GM18517 (cell line): ENCODE data around the gene GRK2.

Source experiments
- ATAC-seq: cut with Tn5 transposase; IDR thresholded peaks from one replicate; pipeline ENCODE4 v1.9.1; 2021; ENCODE audit warnings: mild to moderate bottlenecking, moderate library complexity; ENCODE audit not compliant: unreplicated experiment

GRK2 gene

DNA sequence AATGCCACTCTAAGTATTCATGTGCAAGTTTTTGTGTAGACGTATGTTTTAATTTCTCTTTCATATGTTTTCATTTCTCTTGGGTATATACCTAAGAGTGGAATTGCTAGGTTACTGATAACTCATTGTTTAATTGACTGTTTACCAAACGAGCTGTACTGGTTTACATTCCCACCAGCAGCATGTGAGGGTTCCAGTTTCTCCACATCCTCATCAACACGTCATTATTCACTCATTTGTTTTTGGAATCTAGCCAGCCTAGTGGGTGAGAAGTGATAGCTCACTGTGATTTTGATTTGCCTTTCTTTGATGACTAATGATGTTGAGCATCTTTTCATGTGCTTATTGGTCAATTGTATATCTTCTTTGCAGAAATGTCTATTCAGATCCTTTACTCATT lies 26.8 kb downstream of the GRK2 start:
- ATAC-seq: no peak

DNA sequence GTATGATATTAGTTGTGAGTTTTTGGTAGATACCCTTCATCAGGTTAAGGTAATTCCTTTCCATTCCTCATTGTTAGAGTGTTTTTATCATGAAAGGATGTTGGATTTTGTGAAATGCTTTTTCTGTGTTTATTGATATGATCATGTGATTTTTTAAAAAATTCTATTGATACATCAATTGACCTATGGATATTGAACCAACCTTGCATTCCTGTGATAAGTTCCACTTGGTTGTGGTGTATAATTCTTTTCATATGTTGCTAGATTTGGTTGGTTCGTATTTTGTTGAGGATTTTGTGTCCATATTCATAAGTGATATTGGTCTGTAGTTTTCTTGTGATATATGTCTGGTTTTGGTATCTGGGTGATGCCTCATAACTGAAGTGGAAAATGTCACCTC lies 29.6 kb downstream of the GRK2 start:
- no peak for ATAC-seq

DNA sequence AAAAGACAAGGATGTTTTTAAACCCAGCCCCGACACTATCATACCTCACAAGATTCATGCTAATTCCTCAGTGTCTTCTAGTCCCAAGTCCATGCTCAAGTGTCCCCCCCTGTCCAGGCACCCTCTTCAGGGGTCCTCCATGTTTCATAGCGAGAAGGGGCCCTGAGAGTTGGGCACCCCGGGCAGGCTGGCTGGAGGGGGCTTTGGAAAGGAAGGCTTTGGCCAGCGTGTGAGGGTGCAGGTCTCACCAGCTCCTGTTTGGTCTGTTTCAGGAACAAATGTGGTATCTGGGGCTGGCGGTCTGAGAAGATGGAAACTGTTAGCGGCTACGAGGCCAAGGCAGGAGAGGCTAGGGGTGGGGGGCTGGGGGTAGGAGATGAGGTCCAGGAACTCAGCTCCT lies 32.5 kb downstream of the GRK2 start:
- ATAC-seq: no peak

DNA sequence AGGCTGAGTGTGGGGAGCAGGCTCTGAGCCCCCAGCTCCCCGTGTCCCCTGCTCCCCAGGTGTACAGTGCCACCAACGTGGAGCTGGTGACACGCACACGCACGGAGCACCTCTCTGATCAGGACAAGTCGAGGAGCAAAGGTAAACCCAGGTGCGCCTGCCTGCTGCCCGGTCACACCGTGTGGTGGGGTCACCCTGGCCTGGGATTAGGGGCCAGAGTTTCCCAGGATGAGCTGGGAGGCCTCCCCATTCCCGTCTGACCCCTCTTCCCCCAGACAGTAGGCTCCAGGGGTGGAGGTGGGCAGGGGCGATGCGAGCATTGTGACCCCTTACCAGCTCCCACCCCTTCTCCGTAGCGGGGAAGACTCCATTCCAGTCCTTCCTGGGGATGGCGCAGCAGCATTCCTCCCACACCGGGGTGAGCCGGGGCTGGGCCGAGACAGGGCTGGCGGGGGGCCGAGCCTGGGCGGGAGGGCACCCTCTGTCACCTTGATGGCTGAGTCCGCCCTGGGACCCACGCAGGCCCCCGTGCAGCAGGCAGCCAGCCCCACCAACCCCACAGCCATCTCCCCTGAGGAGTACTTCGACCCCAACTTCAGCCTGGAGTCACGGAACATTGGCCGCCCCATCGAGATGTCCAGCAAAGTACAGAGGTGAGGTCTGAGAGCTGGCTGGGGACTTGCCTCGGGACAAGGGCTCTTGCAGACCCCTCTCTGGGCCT lies 33.4 kb downstream of the GRK2 start:
- ATAC-seq: no peak

DNA sequence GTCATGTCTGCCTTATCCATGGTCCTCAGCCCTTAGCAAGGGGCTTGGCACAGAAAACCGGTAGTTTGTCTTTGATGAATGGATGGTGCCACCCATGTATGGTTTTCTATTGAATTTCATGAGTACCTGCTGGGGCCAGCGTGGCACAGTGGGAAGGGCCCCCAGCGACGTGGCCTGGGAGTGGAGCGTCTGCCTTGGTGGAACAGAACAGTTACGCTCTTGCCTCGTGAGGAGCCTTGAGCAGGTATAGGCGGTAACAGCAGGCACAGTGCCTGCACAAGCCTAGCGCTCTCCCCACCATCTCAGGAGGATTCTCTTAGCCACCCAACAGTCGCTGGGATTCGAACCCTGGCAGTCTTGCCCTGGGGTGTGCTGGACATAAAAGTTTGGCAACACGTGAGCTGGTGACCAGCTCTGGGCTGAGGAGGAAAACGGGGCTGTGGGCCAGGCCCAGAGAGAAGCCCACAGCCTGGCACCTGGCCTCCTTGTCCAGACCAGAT lies 34.0 kb downstream of the GRK2 start:
- ATAC-seq: no peak

DNA sequence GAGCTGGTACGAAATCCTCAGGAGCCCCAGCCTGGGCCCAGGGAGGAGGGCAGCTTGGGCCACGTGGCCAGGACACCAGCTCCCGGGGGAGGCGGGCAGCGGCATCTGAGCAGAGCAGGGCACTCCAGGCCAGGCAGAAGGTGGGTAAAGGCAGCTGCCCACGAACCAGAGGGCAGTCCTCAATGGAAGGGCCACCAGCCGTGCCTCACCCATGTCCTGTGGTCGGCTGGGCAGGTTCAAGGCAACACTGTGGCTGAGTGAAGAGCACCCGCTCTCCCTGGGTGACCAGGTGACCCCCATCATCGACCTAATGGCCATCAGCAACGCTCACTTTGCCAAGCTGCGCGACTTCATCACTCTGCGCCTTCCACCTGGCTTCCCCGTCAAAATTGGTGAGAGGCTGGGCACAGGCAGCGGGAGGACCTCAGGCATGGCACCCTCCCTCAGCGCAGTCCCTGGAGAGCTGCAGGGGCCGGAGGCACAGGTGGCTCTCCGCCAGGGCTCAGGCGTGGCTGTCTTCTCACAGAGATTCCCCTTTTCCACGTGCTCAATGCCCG lies 34.6 kb downstream of the GRK2 start:
- no peak for ATAC-seq

DNA sequence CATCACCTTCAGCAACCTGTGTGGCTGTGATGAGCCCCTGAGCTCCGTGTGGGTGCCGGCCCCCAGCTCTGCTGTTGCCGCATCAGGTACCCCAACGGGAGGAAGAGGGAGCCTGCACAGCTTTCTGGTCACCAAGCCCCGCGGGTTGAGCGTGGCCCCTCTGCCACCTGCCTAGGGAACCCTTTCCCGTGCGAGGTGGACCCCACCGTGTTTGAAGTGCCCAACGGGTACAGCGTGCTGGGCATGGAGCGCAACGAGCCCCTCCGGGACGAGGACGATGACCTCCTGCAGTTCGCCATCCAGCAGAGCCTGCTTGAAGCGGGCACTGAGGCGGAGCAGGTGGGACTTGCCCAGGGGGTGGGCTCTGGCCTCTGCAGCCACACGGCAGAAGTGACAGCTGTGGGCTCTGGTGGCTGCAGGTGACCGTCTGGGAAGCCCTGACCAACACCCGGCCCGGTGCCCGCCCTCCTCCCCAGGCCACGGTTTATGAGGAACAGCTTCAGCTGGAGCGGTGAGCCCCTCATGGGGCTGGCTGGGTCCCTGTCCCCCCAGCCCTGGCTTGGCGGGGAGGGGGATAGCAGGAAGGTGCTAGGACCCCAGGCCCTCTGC lies 35.1 kb downstream of the GRK2 start:
- ATAC-seq: no peak

DNA sequence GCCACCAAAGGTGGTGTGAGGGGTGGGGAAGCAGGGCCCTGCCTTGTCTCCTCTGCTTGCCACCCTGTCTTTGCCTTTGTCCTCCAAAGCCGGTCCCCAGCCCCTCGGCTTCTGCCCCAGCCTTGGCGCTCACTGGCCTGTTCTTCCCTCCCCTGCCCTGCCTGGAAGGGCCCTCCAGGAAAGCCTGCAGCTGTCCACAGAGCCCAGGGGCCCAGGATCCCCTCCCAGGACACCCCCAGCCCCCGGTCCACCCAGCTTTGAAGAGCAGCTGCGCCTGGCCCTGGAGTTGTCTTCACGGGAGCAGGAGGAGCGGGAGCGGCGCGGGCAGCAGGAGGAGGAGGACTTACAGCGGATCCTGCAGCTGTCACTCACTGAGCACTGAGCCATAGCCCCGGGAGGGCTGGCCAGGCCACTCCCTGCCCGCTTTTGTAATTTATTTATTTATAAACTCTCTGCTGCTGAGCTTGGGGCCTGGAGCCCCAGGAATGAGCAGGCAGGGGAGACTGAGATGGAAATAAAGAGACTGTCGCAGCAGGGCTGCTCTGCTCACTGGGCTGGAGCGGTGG lies 35.8 kb downstream of the GRK2 start:
- ATAC-seq: no peak

DNA sequence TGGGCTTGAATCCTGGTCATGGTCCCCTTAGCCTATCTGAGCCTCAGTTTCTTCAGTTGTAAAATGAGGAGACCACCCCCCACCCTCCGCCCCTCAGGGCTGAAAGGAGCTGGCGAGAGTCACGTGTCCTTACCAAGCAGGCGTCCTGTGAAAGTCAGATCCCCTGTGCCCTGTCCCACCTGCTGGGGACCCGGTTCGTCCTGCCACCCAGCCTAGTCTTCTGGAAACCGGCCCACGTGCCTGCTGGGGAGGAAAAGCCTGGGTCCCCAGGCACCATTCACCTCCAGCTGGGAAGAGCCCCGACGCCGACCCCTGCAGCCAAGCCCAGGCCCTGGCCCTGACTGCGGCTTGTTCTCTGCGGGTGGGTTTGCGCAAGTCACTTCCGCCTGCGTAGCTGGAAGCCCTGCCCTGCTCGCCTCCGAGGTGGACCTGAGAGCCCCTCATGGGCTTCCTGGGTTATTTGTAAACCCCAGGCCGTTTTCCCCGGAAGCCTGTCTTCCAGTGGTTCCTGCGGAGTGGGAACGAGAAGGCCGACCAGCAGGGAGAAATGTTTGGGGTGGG lies 36.4 kb downstream of the GRK2 start:
- no peak for ATAC-seq

DNA sequence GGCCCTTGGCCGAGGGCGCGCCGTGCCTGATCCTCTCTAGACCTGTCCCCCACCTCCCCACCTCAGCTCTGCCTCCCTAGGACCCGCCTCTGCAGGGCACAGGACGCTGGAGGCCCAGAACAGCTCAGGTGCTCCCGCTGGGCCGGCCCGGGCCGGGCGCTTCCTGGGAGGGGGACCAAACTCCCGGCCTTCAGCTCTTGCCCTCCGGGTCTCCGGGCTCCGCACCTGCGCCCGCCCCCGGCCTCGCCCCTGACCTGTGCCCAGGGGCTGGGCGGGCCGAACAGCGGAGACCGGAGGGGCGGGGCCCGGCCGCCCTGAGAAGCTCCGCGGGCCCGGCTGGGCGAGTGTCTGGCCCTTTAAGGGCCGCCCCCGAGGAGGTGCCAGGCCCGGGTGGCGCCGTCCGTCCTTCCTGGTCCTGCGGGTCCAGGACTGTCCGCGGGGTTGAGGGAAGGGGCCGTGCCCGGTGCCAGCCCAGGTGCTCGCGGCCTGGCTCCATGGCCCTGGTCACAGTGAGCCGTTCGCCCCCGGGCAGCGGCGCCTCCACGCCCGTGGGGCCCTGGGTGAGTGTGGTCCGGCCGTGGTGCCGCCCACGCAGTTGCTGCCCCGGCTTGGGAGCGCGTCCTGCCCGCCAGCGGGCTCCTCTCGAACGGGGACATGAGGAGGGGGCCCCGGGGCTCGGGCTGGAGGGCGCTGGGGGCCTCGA lies 37.0 kb downstream of the GRK2 start, which contains the start of gene SSH3:
TSS of gene SSH3 (plus strand) at position 399 of the 703 bp plus-strand sequence. CDS start at position 495, 96 bp downstream.
- no peak for ATAC-seq

DNA sequence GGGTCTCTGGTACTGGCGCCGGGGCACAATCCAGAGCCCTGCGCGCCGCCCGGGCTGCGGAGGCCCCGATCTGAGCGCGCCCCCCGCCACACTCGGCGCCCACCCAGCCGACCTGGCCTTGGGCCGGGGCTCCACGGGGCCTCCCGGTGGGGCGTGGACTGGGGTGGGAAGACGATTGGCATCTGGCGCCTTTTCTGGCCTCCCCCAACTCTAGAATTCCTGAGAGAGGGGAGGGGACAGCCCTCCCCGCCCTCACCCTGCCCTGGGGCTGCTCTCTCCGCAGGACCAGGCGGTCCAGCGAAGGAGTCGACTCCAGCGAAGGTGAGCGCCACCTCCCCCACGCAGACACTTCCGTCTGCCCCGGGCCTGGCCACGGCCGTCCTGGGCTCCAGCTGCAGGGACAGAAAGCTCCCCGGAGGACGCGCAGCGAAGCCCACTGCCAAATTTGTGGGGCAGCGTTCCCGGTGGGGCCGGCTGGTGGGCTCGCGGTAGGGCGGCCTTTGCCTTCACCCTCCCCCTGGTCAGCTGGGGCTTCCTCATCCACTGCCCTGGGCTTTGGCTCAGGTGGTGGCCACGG lies 37.6 kb downstream of the GRK2 start:
- ATAC-seq: no peak

DNA sequence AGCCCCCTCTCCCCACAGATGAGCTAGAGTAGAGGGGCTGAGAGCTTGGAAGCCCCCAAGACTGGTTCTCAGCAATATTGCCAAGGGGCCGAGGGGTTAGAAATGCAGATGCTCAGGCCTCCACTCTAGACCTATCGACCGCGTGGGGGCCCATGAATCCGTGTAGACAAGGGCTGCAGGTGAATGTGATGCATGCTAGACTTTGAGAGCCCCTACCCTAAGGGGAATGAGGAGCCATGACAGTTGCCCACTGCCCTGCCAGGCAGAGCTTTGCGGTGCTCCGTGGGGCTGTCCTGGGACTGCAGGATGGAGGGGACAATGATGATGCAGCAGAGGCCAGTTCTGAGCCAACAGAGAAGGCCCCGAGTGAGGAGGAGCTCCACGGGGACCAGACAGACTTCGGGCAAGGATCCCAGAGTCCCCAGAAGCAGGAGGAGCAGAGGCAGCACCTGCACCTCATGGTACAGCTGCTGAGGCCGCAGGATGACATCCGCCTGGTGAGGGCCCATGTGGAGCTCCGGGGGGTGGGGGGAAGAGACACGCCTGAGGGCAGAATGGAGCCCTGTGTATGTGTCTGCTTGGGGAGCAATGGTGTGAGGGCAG lies 38.3 kb downstream of the GRK2 start:
- no peak for ATAC-seq

DNA sequence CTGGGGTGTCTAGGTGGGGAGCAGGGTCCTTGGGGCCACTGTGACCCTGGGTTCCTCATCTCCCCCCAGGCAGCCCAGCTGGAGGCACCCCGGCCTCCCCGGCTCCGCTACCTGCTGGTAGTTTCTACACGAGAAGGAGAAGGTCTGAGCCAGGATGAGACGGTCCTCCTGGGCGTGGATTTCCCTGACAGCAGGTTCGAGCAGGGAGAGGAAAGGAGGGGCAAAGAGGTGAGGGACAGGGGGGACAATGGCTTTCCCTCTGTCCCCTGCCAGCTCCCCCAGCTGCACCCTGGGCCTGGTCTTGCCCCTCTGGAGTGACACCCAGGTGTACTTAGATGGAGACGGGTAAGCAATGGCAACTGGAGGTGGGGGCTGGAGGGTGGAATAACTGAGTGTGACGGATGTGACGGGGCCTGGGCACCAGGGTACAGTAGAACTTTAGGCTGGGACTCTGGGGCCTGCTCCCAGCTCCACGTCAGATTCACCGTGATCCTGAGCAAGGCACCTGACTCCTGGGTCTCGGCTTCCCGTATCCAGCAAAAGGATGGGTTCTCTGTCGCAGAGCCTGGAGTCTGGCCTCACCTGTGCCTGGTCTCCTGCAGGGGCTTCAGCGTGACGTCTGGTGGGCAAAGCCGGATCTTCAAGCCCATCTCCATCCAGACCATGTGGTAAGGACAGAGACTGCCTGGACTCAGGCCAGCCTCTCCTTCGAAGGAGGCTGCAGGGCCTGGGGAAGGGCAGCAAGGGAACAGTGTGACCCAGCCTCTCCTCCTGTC lies 40.7 kb downstream of the GRK2 start:
- no peak for ATAC-seq

DNA sequence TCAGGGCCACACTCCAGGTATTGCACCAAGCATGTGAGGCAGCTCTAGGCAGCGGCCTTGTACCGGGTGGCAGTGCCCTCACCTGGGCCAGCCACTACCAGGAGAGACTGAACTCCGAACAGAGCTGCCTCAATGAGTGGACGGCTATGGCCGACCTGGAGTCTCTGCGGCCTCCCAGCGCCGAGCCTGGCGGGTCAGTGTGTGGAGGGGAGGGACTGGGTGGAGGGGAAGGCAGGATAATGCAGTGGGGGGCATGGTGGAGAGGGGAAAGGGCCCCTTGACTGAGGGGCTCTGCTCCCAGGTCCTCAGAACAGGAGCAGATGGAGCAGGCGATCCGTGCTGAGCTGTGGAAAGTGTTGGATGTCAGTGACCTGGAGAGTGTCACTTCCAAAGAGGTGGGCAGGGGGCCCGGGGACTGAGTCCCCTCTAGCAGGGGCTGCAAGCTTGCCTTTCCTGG lies 41.3 kb downstream of the GRK2 start:
- ATAC-seq: no peak

DNA sequence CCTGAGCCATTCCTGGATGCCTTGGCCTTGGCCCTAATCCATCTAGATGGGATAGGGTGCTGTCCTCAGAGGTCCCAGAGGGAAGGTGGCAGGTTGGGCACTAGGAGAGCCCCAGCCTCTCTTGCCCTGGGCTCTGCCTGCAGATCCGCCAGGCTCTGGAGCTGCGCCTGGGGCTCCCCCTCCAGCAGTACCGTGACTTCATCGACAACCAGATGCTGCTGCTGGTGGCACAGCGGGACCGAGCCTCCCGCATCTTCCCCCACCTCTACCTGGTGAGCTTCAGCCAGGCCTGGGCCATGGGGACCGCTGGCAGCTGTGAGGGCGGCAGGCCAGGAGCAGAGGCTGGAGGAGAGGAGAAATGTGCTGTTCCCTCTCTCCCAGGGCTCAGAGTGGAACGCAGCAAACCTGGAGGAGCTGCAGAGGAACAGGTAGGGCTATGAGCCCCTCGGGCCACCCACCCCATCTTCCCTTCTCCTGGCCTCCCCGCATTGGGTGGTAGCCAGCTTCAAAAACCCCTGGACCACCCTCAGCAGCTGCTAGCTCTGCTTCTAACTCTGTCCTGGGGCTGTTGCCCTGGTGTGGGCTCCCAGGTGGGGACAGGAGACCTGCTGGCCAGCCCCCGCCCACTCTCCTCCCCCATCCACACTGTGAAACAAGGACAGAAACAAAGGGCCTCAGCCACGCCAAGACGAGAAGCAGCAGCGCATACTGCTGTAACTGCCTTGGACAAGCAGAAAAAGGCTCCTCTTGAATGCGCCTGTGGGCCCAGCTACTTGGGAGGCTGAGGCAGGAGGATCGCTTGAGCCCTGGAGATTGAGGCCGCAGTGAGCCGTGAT lies 42.0 kb downstream of the GRK2 start:
- ATAC-seq: no peak

DNA sequence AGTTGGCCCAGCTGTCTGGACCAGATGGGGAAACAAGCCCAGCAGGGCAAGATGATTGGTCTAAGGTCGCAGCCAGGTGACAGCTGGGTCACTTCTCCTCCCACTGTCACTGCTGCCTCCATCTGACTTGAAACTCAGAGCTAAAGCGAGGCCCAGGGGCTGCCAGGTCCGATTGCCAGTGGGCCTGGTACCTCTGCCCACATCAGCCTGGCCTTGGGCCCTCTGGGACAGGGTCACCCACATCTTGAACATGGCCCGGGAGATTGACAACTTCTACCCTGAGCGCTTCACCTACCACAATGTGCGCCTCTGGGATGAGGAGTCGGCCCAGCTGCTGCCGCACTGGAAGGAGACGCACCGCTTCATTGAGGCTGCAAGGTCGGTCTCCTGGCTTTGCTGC lies 42.9 kb downstream of the GRK2 start:
- no peak for ATAC-seq

DNA sequence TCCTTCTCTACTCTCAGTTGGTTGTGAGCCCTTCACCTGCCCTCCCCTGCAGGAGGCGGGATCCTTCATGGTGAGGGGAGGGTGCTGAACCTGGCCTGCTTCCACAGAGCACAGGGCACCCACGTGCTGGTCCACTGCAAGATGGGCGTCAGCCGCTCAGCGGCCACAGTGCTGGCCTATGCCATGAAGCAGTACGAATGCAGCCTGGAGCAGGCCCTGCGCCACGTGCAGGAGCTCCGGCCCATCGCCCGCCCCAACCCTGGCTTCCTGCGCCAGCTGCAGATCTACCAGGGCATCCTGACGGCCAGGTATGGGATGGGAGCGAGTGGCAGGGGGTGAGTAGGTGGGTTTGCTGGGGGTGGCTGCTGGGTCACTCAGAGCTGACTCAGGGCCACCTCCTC lies 43.4 kb downstream of the GRK2 start:
- ATAC-seq: no peak

DNA sequence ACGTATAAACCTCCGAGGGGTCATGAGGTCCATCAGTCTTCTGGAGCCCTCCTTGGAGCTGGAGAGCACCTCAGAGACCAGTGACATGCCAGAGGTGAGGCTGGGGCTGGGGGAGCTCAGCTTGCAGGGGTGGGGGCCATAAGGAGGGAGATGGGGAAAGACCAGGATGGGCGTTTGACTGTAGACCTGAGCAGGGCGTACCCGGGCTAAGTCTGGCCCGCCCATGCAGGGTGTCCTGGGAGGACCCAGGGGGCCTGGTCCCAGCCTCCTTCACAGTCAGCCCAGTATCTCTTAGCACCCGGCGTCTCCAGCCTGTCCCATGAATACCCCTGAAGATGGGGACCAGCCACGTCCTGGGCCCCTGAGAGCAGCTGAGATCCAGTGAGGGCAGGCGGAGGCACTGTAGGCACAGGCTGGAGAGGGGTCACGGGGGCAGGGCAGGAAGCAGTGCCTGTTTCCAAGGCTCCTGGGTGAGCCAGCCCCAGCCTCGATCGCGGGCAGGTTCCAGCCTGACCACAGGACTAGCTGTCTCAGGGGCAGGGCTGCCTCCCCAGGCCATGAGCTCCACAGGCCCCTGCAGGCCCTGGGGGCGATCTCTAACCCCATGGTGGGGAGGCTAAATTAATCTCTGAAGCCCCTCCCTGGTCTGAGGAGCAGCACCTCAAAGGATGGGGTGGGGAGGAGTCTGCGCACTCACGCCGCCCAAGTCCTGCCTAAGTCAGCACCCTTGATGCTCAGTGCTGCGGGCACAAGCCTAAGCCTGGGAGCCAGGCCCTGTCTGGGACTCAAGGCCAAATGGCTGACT lies 44.2 kb downstream of the GRK2 start:
- ATAC-seq: no peak
